NCI-H2171 treated with DMSO at 0.1 percent for 48 hours (cell line): ENCODE data around the gene INPP5E.

Experiments used
- DNase-seq: peaks from one replicate; lab custom pipeline; 2025; lab: John Stamatoyannopoulos, UW

The INPP5E gene

DNA sequence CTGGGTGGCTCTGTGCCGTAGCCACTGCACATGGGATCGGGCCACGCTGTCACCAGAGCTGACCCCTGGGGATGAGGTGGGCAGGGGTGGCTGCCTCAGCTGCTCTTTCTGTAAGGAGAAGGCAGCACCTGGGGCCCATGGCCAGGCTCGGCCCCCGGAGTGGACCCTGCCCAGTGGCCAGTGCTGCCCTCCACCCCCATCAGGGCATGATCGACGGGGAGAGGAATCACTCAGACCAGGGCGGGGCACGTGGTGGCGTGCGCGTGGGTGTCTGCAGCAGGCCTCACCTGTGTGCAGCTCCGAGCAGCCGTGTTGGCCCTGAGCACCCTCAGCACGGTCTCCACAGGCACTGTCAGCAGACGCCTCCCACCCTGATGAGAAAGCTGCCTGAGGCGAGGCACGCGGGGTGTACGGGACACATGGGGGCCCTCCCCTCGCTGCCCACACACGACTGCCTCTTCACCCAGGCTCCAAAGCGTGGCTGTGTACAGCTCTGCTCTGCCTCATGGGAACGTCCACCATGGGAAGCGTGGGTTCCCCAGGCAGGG lies 57.6 kb downstream of the INPP5E start:
- DNase-seq, result no peak

GRCh38 chr9:136381311-136381710 lies 58.3 kb downstream of the INPP5E start:
- DNase-seq, result no peak

DNA sequence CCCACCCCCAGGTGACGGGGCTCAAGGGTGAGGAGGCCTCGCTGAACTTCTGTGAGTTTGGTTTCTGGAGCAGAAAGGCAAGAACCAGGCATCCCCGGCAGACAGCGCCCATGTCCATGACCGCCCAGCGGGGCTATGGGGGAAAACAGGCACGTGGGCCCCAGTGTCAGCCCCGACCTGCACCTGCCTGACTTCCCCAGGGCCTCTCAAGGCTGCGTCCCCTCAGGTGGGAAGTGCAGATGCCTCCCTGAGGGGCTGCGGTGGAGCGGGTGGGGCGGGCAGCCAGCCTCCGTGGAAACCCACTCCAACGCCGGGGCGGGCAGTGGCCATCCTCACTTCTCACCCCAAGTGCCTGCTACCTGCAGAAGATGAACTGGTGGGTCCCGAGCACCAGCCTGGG lies 59.3 kb downstream of the INPP5E start:
- no peak for DNase-seq

DNA sequence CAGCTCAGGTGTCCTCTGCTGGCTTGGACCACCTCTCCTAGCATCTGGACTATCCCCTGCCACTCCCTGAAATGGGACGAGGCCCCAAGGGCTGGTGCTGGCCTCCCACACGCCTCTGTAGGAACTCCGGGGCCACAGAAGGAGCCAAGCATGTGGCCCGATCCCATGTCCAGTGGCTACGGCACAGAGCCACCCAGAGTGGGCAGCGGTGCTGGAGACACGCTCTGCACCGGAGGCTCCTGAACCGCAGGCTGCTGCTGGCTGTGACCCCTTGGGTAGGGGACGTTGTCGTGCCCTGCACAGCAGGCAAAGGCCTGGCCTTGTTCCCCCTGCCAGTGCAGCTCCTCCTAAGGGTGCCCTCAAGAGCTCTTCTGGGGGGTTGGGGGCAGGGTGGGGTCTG lies 59.8 kb downstream of the INPP5E start:
- no peak for DNase-seq

GRCh38 chr9:136379401-136379800 lies 60.2 kb downstream of the INPP5E start:
- no peak for DNase-seq

DNA sequence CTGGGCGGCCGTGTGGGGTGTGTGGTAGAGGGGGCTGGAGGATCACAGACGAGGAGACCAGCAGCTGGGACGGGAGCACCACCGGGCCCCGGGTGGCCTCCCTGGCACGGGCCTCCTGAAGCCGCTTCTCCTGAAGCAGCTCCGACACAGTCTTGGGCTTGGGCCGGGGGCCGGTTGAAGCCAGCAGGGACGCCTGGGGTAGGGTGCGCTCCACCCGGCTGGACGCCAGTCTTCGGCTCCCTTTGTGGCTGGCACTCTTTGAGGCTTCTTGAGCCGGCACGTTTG lies 60.7 kb downstream of the INPP5E start:
- no peak for DNase-seq
